Thoracic aorta (tissue), 2 donors: ENCODE results near the gene TCF4. TPM values are rescaled to one million over a fixed set of nuclear protein-coding genes. Genes with fewer than 3 reads are reported as not detected.

Experiments
- ATAC-seq: fragments of 150-250 bp; one replicate; pipeline ENCODE4 v1.8.0; 2017; ENCODE audit warnings: low read depth; ENCODE audit not compliant: insufficient number of reproducible peaks, low FRiP score
- DNase-seq: peaks from one replicate; pipeline ENCODE4 v3.0.0-alpha.2; 2020; ENCODE audit warnings: low spot score
- H3K27ac ChIP-seq, 2 donors: fragments of 200-600 bp; sonication (generic); 1 replicate in 1 of 2; 2 replicates in 1 of 2; pipeline ENCODE4 v1.5.1; 2016; ENCODE audit warnings: mild to moderate bottlenecking in 2 of 2, moderate library complexity in 2 of 2
- H3K27me3 ChIP-seq: fragments of 200-600 bp; sonication (generic); replicated peaks from 2 replicates; pipeline ENCODE4 v1.6.0; 2016; ENCODE audit warnings: mild to moderate bottlenecking; ENCODE audit not compliant: insufficient read depth
- H3K36me3 ChIP-seq: fragments of 200-600 bp; sonication (generic); one replicate; pipeline ENCODE4 v1.5.1; 2016
- H3K4me1 ChIP-seq, 2 donors: fragments of 200-600 bp; sonication (generic); 1 replicate in 1 of 2; 2 replicates in 1 of 2; pipeline versions ENCODE4 v1.5.1 to v1.6.0; 2016; ENCODE audit warnings: low read depth in 2 of 2, mild to moderate bottlenecking in 1 of 2; ENCODE audit not compliant: control insufficient read depth in 1 of 2
- H3K4me3 ChIP-seq: fragments of 200-600 bp; sonication (generic); 2 replicates; pipeline ENCODE4 v1.5.1; 2016; ENCODE audit warnings: mild to moderate bottlenecking
- H3K9me3 ChIP-seq: fragments of 200-600 bp; sonication (generic); 2 replicates; pipeline ENCODE4 v1.5.1; 2016
- CTCF ChIP-seq: fragments of 200-600 bp; sonication (generic); IDR thresholded peaks from one replicate; pipeline ENCODE4 v1.5.1; 2019; ENCODE audit warnings: antibody characterized with exemption
- total RNA-seq, 2 donors: library from RNA; depleted of rRNA; stranded (reverse); fragments of >200 nt; gene quantifications; one replicate each; pipeline versions ENCODE4 v1.1.0 to v1.2.3, GENCODE V29; 2016

The TCF4 gene
- total RNA-seq, 2 donors from 2014 or later, result 178 to 267 TPM

GRCh38 chr18:55173291-55173690, 414.7 kb downstream of the TCF4 start:
- DNase-seq, result no peak
- Histone ChIP-seq H3K9me3 (no peaks in the 10 kb centered on the region), H3K27ac (no peak overlapping the region), H3K36me3 (no peaks in the 10 kb centered on the region), H3K27me3 (no peaks in the 10 kb centered on the region), H3K4me3 (no peak overlapping the region), H3K4me1 (no peaks in the 10 kb centered on the region)
- TF ChIP-seq CTCF, result no peak
- no peak for ATAC-seq
